Endodermal cell (in vitro differentiated cells): ENCODE data around the gene TRPM3. TPM values are rescaled to one million over a fixed set of nuclear protein-coding genes. Genes with fewer than 3 reads are reported as not detected.

Experiments used
- DNase-seq: peaks from one replicate; pipeline ENCODE4 v3.0.0-alpha.2; 2017
- H3K27ac ChIP-seq: 2 replicates; pipeline ENCODE4 v1.5.1; 2013; ENCODE audit warnings: mild to moderate bottlenecking, low read depth, low read length, moderate library complexity
- H3K27me3 ChIP-seq: 2 replicates; pipeline ENCODE4 v1.6.1; 2013; ENCODE audit warnings: mild to moderate bottlenecking, low read length, moderate library complexity; ENCODE audit not compliant: insufficient read depth, control insufficient read depth, poor library complexity, severe bottlenecking
- H3K36me3 ChIP-seq: 2 replicates; pipeline ENCODE4 v1.7.0; 2013; ENCODE audit warnings: mild to moderate bottlenecking, low read length, moderate library complexity; ENCODE audit not compliant: control insufficient read depth, insufficient read depth
- H3K4me1 ChIP-seq: one replicate; pipeline ENCODE4 v1.7.0; 2013; ENCODE audit warnings: low read length; ENCODE audit not compliant: control insufficient read depth, insufficient read depth
- H3K4me3 ChIP-seq: 2 replicates; pipeline ENCODE4 v1.5.1; 2013; ENCODE audit warnings: mild to moderate bottlenecking, low read length, moderate library complexity
- H3K9ac ChIP-seq: 2 replicates; pipeline ENCODE4 v1.6.1; 2013; ENCODE audit warnings: mild to moderate bottlenecking, low read length, moderate library complexity; ENCODE audit not compliant: poor library complexity, severe bottlenecking; ENCODE audit errors: extremely low read depth
- H3K9me3 ChIP-seq: 2 replicates; pipeline ENCODE4 v1.6.1; 2013; ENCODE audit warnings: mild to moderate bottlenecking, low read length, moderate library complexity; ENCODE audit not compliant: control insufficient read depth
- H3K27ac Mint-ChIP-seq: 2 replicates; pipeline ENCODE4 v1.8.0; 2020; ENCODE audit warnings: mixed read lengths
- H3K27me3 Mint-ChIP-seq: 2 replicates; pipeline ENCODE4 v1.8.0; 2021; ENCODE audit warnings: mild to moderate bottlenecking, mixed read lengths; ENCODE audit not compliant: insufficient read depth
- H3K36me3 Mint-ChIP-seq: 2 replicates; pipeline ENCODE4 v1.8.0; 2020; ENCODE audit warnings: low read depth, mixed read lengths
- H3K4me1 Mint-ChIP-seq: 2 replicates; pipeline ENCODE4 v1.8.0; 2020; ENCODE audit warnings: mixed read lengths
- H3K4me3 Mint-ChIP-seq: 2 replicates; pipeline ENCODE4 v1.8.0; 2020; ENCODE audit warnings: mild to moderate bottlenecking, moderate library complexity, mixed read lengths
- H3K9me3 Mint-ChIP-seq: 2 replicates; pipeline ENCODE4 v1.8.0; 2020; ENCODE audit warnings: mild to moderate bottlenecking, mixed read lengths
- CTCF ChIP-seq: fragments of 200-600 bp; sonication (generic); conservative IDR thresholded peaks from 2 replicates; pipeline ENCODE4 v1.5.0; 2021; ENCODE audit warnings: antibody characterized with exemption, mild to moderate bottlenecking
- WGBS, 2 experiments: methylation state at CpG; one replicate each; pipeline versions ENCODE4 v1.1.5 to v1.1.7; 2013; ENCODE audit warnings: missing lambda C conversion rate in 2 of 2, mixed read lengths in 1 of 2; ENCODE audit not compliant: insufficient coverage in 1 of 2, insufficient read length in 1 of 2; 5-methylcytosine and 5-hydroxymethylcytosine counted together
- total RNA-seq, 2 donors: library from RNA; stranded (reverse); fragmentation: NEBNext Ultra II Directional in 1 of 2; extraction: Animal tissue kit (Norgen Biotek cat#: 25700) in 1 of 2; gene quantifications; 2 replicates in 1 of 2; 3 replicates in 1 of 2; pipeline ENCODE4 v1.2.1, GENCODE V29; 2021

The TRPM3 gene
- total RNA-seq, 2 donors from 2014 or later: 1.8 to 2.5 TPM

GRCh38 chr9:70945301-70945700, 176.1 kb downstream of the TRPM3 start:
- Mint-ChIP-seq H3K9me3 (no peaks in the 10 kb centered on the region), H3K27me3 (no peaks in the 10 kb centered on the region), H3K4me3 (no peak overlapping the region), H3K36me3 (no peaks in the 10 kb centered on the region), H3K4me1 (peaks cover 15% of the 10 kb centered on the region), H3K27ac (no peak overlapping the region)
- no peak for TF ChIP-seq CTCF
- Histone ChIP-seq H3K9me3 (no peaks in the 10 kb centered on the region), H3K4me3 (no peak overlapping the region), H3K36me3 (no peaks in the 10 kb centered on the region), H3K4me1 (peaks cover 14% of the 10 kb centered on the region), H3K9ac (no peak overlapping the region), H3K27me3 (no peaks in the 10 kb centered on the region), H3K27ac (no peak overlapping the region)
- no peak for DNase-seq

GRCh38 chr9:70941191-70941590, 180.2 kb downstream of the TRPM3 start:
- Histone ChIP-seq H3K4me3 (no peak overlapping the region), H3K27me3 (no peaks in the 10 kb centered on the region), H3K9ac (no peak overlapping the region), H3K27ac (no peak overlapping the region), H3K4me1 (peaks cover 17% of the 10 kb centered on the region), H3K36me3 (no peaks in the 10 kb centered on the region), H3K9me3 (no peaks in the 10 kb centered on the region)
- WGBS, 2 experiments: 88 to 95% methylated on average over 4 of the region's 4 CpGs
- H3K27me3 Mint-ChIP-seq: no peaks in the 10 kb centered on the region
- H3K36me3 Mint-ChIP-seq: no peaks in the 10 kb centered on the region
- H3K27ac Mint-ChIP-seq: no peak overlapping the region
- H3K4me1 Mint-ChIP-seq: peaks cover 27% of the 10 kb centered on the region
- no peak for DNase-seq
- H3K4me3 Mint-ChIP-seq: no peak overlapping the region
- TF ChIP-seq CTCF: no peak
- H3K9me3 Mint-ChIP-seq: no peaks in the 10 kb centered on the region

GRCh38 chr9:70940605-70941004, 180.8 kb downstream of the TRPM3 start:
- no peak overlapping the region for H3K27ac Mint-ChIP-seq
- H3K9ac ChIP-seq: no peak overlapping the region
- TF ChIP-seq CTCF: no peak
- H3K27me3 Mint-ChIP-seq: no peaks in the 10 kb centered on the region
- no peak for DNase-seq
- H3K36me3 Mint-ChIP-seq: no peaks in the 10 kb centered on the region
- H3K9me3 ChIP-seq: no peaks in the 10 kb centered on the region
- WGBS, 2 experiments: 15 to 63% methylated on average over 1 to 2 of the region's 2 CpGs
- no peaks in the 10 kb centered on the region for H3K36me3 ChIP-seq
- H3K27me3 ChIP-seq: no peaks in the 10 kb centered on the region
- H3K27ac ChIP-seq: no peak overlapping the region
- no peak overlapping the region for H3K4me3 ChIP-seq
- no peaks in the 10 kb centered on the region for H3K9me3 Mint-ChIP-seq
- no peak overlapping the region for H3K4me3 Mint-ChIP-seq
- H3K4me1 Mint-ChIP-seq: peaks cover 31% of the 10 kb centered on the region
- peaks cover 17% of the 10 kb centered on the region for H3K4me1 ChIP-seq
